Right lobe of liver (tissue), 4 donors: ENCODE data around the gene FADS6.

Experiments
- CTCF ChIP-seq, 4 donors: fragments of 200-600 bp in 3 of 4; fragments of 450-650 bp in 1 of 4; IDR thresholded peaks; one replicate each; pipeline versions ENCODE4 v1.5.1 to v1.8.0; 2016 to 2022; ENCODE audit warnings: antibody characterized with exemption in 4 of 4, mild to moderate bottlenecking in 2 of 4
- POLR2A ChIP-seq: fragments of 450-650 bp; IDR thresholded peaks from one replicate; pipeline ENCODE4 v1.6.1; 2017; ENCODE audit warnings: antibody characterized with exemption, mild to moderate bottlenecking
- donor health status: DM: no; HTN: no; CAD: no.
- donor health status: DM: no; HTN: no; CAD: no.
- donor health status: DM: no; HTN: yes; CAD: no.

- TF ChIP-seq CTCF (IDR thresholded peaks at IDR 0.05) (no peak), POLR2A (no peak)
These were observed 22.9 kb downstream of the FADS6 start for GRCh38 chr17:74870512-74870911.
